ENCODE data around the gene DLG4.

The DLG4 gene

DNA sequence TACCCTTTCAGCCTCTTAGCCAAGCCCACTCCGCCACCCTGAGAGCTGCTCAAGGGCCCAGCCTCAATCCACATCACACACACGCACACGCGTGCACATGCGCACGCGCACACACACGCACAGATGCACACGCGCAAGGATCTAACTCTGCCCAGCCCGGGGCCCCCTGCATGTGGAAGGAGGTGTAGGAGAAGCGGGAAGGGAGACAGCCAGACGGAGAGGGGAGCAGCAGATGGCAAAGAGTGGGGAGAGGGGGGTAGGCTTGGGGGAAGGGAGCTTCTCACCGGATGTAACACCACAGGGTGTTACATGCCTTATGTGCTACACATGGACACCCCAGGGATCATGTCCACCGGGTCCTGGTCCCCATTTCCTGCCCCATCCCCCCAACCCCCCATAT, 15.3 kb downstream of the DLG4 start:
- DNase-seq (ENCODE audit: low read depth): no peak
- H3K4me3 ChIP-seq (ENCODE audit: low read depth, low read length): peak overlapping the region; percentile 70

DNA sequence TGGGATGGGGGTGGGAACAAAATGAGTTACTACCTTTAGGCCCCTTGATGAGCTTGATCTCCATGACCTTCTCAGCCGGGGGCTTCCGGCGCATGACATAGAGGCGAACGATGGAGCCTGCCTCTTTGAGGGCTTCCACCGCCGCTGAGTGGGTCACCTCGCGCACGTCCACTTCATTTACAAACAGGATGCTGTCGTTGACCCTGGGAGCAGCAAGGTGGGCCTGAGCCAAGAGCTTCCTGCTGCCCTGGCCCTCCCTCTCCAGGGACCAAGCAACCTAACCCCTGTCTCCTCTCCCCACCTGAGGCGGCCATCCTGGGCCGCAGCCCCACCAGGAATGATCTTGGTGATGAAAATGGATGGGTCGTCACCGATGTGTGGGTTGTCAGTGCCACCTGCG, 16.2 kb downstream of the DLG4 start:
- no peak overlapping the region for H3K4me3 ChIP-seq (ENCODE audit: low read depth, low read length)
- DNase-seq (ENCODE audit: low read depth): no peak
- TF ChIP-seq CTCF (conservative IDR thresholded peaks at IDR 0.05; ENCODE audit: low read depth, low read length): no peak

More for the DNA sequence above, 15.3 kb downstream of the DLG4 start:
- TF ChIP-seq CTCF (conservative IDR thresholded peaks at IDR 0.05; ENCODE audit: low read depth, low read length): no peak

- DNase-seq (ENCODE audit: low read depth): no peak
- TF ChIP-seq CTCF (conservative IDR thresholded peaks at IDR 0.05; ENCODE audit: low read depth, low read length): no peak
These were observed 22.8 kb downstream of the DLG4 start for GRCh38 chr17:7196651-7197401.

DNA sequence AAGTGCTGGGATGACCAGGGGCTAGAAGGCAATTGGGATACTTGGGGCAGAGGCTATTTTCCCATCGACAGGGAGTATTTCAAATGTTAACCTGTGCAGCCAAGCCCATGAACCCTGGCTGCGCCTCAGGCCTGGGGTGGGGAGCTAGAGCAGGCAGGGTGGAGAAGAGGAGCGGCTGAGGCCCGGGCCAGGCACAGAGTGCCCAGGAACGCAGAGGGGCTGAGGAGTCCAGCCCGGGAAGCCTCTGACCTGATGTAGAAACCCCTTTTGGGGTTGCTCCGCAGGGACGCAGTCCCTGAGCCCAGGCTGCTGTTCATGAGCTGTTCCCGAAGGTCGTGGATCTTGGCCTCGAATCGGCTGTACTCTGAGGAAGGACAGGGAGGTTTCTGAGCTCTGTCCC, 23.7 kb downstream of the DLG4 start:
- no peak for DNase-seq (ENCODE audit: low read depth)
- no peak for TF ChIP-seq CTCF (conservative IDR thresholded peaks at IDR 0.05; ENCODE audit: low read depth, low read length)
- H3K4me3 ChIP-seq (ENCODE audit: low read depth, low read length): no peak overlapping the region

More at GRCh38 chr17:7196651-7197401, 22.8 kb downstream of the DLG4 start:
- H3K4me3 ChIP-seq (ENCODE audit: low read depth, low read length): no peak overlapping the region

DNA sequence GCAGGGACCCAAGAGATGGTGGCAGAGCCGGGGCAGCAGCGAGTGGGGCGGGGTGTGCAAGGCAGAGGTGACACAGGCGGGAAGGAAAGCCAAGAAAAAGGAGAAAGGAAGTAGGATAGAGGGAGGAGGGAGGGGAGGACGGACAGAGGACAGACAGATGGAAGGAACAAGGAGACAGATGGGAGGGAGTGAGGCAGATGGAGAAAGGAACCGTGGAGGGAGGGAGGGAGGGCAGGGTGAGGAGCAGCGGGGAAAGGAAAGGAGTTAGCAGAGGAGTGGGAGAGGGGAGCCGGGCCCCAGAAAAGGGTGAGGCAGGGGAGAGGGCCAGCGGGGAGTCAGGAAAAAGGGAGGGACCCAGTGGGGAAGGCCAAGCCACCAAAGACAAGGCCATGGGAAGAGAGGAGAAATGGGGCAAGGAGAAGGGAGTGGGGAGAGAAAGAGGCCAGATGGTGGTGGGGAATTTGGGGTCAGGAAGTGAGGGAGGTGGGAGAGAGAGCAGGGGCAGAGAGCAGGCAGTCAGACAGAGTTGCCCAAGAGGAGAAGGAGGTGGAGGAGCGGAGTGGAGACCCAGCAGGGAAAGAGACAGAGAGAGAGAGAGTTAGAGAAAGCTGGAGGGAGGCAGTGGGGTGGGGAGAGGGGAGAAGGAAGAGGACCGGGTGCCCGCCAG, 27.2 kb downstream of the DLG4 start:
- TF ChIP-seq CTCF (conservative IDR thresholded peaks at IDR 0.05; ENCODE audit: low read depth, low read length): no peak
- no peak for DNase-seq (ENCODE audit: low read depth)

DNA sequence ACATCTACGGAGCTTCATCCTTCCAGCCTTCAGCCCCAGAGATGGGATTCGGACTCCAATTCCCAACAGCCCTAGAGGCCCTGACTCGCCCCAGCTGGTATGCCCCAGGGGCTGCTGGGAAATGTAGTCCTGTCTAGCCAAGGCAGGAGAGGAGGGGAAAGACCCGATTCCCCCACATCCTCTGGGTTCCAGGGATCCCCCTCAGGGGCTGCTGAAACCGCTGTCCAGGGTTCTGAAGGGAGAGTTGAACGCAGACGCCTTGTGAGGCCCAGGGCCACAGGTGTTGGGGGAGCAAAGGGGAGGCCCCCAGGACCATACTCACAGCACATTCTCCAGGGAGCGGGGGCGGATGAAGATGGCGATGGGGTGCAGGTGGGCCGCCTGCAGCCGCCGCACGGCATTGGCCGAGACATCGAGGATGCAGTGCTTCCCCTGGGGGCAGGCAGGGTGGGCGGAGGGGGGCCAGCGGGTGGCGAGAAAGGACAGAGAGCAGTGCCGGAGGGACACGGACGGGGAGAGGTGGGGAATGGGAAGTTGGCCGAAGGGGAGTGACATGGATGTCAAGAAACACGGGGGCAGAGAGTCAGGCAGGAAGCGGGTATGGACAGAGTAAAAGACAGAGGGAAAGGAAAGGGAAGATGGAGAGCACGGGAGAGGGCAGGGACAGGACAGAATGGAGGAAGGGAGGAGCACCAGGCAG, 27.9 kb downstream of the DLG4 start:
- TF ChIP-seq CTCF (conservative IDR thresholded peaks at IDR 0.05; ENCODE audit: low read depth, low read length): no peak
- H3K4me3 ChIP-seq (ENCODE audit: low read depth, low read length): no peak overlapping the region
- peak; percentile 46 for DNase-seq (ENCODE audit: low read depth)

More for the DNA sequence above, 27.2 kb downstream of the DLG4 start:
- H3K4me3 ChIP-seq (ENCODE audit: low read depth, low read length): no peak overlapping the region

All from choroid plexus epithelial cell (primary cell).